GM19372 (cell line): ENCODE measurements around the gene PSRC1.

Experiments used
- ATAC-seq: cut with Tn5 transposase; IDR thresholded peaks from one replicate; pipeline ENCODE4 v1.9.1; 2021; ENCODE audit warnings: mild to moderate bottlenecking, low read depth, moderate library complexity; ENCODE audit not compliant: unreplicated experiment

The PSRC1 gene

DNA sequence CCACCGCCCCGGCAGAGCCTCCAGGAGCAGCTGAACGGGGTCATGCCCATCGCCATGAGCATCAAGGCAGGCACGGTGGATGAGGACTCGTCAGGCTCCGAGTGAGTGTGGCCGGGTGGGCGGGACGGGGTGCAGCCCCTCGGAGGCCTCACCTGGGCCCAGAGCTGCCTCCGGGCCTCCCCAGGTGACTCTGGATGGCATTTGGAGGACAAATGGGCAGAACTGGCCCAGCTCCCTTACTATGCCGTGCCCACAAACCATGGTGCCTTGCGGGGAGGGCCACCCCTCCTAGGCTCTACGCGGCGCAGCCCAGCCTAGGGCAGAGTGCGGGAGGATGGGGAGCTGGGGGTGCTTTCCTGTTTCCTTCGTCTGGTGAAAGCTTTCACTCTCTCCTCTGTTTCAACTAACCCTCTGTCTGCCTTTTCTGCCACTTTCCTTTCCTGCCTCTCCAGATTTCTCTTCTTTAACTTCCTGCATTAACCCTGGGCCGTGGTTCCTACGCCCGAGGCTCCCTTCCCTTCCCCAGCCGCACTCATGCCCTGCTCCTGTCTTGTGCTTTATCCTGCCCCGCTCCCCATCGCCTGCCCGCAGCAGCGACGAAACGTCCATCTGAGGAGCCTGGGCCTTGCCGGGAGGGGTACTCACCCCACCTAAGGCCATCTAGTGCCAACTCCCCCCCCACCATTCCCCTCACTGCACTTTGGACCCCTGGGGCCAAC lies 9.2 kb downstream of the PSRC1 start:
- ATAC-seq, result no peak

DNA sequence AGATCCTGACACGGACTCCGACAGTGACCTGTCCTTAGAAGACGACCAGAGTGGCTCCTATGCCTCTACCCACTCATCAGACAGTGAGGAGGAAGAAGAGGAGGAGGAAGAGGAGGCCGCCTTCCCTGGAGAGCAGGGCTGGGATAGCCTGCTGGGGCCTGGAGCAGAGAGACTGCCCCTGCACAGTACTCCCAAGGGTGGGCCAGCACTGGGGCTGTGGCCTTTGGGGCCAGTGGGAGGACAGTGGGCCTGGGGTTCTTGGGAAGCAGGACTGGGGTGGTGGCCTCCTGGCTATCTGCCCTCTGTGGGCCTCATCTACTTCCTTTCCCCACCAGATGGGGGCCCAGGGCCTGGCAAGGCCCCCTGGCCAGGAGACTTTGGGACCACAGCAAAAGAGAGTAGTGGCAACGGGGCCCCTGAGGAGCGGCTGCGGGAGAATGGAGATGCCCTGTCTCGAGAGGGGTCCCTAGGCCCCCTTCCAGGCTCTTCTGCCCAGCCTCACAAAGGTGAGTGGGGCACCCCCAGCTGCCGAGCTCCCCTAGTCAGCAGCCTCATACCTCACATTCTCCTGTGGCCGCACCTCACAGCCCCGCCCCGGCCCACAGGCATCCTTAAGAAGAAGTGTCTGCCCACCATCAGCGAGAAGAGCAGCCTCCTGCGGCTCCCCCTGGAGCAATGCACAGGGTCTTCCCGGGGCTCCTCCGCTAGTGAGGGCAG lies 10.0 kb downstream of the PSRC1 start:
- ATAC-seq, result no peak

DNA sequence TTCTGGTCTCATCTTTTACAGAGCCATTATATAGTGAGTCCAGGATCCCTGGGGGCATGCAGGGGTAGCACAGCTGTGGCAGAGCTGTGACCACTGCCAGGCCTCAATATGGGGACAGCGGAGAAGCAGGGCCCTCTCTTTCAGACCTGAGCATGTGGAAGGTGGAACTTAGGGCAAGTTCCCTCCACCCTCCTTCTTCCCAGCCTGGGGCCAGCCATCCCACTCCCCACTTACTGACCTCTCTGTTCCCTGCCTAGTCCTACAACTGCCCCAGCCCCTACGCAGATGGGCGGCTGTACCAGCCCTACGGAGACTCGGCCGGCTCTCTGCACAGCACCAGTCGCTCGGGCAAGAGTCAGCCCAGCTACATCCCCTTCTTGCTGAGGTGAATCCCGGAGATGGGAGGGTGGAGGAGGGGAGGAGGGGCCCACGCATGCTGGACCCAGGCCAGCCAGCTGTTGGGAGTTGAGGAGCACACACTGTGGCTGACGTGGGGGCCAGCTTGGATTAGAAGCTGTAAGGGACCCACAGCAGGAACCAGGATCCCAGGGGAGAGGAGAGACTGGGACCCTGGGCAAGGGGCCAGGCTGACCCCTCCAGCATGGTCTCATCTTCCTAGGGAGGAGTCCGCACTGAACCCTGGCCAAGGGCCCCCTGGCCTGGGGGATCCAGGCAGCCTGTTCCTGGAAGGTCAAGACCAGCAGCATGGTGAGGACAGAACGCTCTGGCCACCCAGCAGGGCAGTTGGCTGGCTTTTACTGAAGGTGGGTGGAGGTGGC lies 10.7 kb downstream of the PSRC1 start:
- ATAC-seq, result no peak

DNA sequence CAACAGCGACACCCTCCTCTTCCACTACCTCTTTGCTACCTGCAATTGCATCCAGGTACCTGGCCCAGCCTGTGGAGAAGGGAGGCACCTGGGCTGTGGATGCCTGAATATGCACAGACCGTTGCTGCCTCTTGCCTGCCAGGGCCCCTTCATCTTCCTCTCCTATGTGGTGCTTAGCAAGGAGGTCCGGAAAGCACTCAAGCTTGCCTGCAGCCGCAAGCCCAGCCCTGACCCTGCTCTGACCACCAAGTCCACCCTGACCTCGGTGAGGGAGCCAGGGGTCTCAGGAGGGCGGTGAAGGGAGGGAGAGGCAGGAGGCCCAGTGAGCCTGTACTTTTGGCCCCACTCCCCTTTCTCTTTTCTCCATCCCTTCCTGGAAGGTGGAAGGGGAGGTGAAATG lies 11.5 kb downstream of the PSRC1 start:
- no peak for ATAC-seq

DNA sequence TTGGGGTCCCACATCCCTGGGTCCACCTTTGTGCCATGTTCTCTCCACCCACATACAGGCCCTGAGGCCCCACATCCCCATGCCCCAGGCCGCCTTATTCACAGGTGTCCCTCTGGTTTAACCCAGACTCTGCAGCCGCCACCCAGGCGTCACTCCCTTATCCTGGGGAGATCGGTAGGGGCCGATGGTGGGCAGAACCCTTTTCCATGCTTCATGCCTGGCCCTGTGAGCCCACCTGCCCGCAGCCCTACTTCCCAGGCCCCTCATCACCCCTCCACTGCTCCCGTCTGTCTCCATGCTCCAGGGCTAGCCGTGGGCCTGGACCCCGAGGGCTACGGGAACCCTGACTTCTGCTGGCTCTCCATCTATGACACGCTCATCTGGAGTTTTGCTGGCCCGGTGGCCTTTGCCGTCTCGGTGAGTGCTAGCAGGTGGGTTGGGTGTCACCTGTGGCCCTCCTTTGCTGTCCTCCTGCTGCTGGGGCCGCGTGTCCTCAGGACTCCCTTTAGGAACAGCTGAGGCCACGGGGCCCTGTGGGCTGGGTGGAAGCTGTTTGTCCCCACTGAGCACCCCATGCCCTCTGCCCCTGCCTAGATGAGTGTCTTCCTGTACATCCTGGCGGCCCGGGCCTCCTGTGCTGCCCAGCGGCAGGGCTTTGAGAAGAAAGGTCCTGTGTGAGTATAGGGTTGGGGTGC lies 12.2 kb downstream of the PSRC1 start:
- no peak for ATAC-seq

DNA sequence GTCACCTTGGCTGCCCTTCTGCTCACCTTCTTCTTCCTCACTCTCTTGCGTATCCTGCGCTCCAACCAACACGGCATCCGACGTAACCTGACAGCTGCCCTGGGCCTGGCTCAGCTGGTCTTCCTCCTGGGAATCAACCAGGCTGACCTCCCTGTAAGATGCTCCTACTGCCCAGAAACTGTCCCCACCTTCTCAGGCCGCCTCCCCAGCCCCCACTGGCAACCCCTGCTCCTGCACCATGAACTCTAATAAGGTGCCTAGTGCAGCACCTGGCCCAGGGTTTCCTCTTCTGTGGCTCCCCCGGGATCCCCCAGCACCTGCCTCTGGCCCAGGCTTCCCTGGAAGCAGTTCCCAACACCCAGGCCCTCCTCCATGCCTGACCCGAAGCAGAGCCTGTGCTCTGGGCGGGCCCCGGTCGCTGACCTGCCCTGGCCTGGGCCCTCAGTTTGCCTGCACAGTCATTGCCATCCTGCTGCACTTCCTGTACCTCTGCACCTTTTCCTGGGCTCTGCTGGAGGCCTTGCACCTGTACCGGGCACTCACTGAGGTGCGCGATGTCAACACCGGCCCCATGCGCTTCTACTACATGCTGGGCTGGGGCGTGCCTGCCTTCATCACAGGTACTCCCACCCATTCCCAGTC lies 12.8 kb downstream of the PSRC1 start:
- ATAC-seq, result no peak

DNA sequence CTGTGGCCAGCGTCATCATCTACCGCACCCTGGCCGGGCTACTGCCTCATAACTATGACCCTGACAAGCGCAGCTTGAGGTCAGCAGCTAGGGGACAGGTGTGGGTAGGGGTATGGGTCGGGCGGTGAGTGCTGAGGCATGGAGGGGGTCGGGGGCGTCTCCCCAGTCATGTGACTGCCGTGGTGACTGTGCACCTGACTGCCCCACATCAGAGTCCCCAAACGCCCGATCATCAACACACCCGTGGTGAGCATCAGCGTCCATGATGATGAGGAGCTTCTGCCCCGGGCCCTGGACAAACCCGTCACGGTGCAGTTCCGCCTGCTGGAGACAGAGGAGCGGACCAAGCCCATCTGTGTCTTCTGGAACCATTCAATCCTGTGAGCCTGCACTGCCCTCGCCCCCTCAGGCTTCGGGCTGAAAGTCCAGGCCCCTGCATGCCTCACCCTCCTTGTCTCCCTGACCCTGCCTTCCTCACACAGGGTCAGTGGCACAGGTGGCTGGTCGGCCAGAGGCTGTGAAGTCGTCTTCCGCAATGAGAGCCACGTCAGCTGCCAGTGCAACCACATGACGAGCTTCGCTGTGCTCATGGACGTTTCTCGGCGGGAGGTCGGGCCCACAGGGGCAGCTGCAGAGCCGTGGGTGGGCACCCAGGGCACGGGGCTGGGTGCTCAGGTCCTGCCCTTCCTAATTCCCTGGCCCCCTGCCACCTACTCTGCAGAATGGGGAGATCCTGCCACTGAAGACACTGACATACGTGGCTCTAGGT lies 13.5 kb downstream of the PSRC1 start:
- ATAC-seq, result no peak

DNA sequence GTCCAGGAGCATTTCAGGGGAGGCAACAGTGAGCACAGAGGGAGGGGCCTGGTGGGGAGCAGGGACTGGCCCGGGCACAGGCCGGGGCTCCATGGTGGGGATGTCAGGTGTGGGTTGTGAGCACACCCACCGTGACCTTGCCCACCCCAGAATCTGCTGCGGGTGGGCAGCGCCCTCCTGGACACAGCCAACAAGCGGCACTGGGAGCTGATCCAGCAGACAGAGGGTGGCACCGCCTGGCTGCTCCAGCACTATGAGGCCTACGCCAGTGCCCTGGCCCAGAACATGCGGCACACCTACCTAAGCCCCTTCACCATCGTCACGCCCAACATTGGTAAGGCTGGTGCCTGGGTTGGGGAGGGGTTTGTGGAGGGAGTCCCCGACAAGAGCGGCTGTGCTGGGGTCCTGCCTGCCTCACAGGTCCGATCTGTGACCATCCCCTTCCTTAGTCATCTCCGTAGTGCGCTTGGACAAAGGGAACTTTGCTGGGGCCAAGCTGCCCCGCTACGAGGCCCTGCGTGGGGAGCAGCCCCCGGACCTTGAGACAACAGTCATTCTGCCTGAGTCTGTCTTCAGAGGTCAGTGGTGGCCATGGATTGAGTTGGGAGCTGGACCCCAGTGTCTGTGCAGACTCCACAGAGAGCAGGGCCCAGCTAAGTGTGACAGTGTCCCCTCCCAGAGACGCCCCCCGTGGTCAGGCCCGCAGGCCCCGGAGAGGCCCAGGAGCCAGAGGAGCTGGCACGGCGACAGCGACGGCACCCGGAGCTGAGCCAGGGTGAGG lies 14.3 kb downstream of the PSRC1 start:
- ATAC-seq, result no peak

DNA sequence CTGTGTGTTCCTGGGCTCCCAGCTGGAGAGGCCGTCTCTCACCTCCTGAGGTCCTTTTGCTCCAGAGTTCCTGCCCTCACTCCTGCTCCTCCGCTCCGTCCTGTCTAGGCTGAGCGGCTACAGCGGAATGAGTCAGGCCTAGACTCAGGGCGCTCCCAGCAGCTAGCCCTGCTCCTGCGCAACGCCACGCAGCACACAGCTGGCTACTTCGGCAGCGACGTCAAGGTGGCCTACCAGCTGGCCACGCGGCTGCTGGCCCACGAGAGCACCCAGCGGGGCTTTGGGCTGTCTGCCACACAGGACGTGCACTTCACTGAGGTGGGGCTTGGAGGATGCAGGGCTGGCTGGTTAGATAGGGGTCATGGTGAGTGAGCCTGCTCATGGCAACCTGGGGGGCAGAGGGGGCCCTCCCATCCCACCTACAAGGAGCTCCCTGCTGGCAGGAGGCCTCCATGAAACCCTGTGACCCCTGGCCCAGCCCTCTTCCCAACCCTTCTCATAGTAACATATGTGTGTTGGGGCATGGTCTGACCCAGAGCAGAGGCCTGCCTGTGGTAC lies 15.1 kb downstream of the PSRC1 start:
- no peak for ATAC-seq

DNA sequence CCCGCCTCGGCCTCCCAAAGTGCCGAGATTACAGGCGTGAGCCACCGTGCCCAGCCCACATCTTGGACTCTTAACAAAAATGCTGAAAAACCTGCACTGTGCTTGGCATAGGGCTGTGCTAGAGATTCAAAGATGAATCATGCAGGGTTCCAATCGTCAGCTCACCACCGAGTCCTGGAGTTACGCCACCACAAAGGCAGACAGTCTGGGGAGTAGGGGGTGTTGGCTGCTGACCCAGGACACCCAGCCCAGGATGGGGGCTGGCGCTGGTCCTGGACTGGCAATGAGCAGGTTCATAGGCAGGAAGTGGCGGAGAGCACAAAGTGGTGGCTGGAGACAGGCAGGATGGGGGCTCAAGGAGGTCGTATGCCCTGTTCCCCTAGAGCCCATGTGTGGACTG lies 16.0 kb downstream of the PSRC1 start:
- ATAC-seq, result no peak

DNA sequence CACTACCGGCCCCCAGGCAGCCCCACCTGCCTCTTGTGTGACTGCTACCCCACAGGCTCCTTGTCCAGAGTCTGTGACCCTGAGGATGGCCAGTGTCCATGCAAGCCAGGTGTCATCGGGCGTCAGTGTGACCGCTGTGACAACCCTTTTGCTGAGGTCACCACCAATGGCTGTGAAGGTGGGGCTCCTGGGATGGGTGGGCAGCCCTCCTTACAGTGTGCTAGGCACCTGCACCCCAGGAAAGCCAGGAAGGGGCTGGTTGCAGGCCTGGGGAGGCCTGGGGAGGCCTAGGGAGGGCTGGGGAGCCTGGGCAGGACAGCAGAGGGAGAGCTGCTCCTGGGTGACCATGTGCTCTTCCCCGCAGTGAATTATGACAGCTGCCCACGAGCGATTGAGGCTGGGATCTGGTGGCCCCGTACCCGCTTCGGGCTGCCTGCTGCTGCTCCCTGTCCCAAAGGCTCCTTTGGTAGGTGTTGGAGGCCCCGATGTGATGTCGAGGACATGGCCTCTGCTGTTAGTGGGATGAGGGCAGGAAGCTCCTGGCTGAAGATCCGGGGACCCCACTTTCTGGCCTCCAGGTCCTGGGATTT lies 17.1 kb downstream of the PSRC1 start:
- no peak for ATAC-seq

DNA sequence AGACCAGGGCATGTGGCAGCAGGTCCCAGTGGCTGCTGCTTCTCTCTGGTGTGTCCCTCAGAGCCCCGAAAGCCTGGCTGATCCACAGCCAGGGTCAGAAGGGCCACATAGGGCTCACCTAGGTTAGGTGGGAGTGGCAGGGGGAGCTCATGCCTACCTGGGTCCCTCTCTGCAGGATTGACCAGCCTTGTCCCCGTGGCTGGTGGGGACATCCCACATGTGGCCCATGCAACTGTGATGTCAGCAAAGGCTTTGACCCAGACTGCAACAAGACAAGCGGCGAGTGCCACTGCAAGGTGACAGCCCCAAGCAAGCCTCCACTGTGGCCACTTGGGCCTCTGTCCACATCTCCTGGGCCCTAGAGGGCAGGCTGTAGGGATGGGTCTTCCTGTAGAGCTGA lies 17.9 kb downstream of the PSRC1 start:
- no peak for ATAC-seq

DNA sequence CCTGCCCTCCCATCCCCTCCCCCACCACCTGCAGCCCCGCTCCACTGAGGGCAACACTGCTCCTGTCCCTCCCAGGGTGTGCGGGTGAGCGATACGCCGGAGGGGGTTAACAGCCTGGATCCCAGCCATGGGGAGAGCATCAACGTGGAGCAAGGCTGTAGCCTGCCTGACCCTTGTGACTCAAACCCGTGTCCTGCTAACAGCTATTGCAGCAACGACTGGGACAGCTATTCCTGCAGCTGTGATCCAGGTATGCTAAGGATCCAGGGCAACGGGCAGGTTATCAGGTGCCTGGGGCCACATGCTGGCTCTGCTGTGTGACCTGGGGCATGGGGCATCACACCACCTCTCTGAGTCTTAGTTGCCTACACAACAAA lies 18.6 kb downstream of the PSRC1 start:
- no peak for ATAC-seq

DNA sequence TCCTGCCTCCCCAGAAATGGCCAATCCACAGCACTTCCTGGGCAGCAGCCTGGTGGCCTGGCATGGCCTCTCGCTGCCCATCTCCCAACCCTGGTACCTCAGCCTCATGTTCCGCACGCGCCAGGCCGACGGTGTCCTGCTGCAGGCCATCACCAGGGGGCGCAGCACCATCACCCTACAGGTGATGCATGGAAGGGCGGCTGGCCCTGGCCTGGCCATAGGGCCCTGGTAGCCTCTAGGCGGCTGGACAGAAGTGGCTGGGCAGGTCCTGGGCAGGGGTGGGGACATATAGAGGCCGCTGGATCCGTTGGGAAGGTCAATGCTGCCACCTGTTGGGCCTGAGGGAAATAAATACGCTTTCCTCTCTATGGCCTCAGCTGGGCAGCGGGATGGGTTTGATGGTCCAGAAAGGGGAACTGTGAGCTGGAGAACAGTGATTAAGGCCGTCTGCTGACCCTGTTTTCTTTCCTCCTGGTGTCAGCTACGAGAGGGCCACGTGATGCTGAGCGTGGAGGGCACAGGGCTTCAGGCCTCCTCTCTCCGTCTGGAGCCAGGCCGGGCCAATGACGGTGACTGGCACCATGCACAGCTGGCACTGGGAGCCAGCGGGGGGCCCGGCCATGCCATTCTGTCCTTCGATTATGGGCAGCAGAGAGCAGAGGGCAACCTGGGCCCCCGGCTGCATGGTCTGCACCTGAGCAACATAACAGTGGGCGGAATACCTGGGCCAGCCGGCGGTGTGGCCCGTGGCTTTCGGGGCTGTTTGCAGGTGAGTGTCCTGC lies 19.2 kb downstream of the PSRC1 start:
- peak; percentile 82 for ATAC-seq

DNA sequence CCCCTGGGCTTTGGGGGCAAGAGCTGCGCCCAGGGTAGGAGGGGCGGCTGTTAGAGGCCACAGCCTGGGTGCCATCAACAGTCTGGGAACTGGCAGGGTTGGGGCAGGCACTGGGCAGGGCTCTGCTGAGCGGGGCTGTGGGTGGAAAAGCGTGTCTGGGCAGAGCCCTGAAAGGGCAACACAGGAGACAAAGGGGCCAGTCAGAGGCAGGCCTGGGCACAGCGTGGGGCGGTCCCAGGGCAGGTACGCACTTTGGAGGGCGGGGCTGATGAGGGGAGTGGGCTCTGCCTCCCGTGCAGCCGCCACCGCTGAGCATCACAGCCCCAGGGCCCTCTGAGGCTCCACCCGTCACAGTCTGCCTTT lies 19.7 kb downstream of the PSRC1 start:
- no peak for ATAC-seq

DNA sequence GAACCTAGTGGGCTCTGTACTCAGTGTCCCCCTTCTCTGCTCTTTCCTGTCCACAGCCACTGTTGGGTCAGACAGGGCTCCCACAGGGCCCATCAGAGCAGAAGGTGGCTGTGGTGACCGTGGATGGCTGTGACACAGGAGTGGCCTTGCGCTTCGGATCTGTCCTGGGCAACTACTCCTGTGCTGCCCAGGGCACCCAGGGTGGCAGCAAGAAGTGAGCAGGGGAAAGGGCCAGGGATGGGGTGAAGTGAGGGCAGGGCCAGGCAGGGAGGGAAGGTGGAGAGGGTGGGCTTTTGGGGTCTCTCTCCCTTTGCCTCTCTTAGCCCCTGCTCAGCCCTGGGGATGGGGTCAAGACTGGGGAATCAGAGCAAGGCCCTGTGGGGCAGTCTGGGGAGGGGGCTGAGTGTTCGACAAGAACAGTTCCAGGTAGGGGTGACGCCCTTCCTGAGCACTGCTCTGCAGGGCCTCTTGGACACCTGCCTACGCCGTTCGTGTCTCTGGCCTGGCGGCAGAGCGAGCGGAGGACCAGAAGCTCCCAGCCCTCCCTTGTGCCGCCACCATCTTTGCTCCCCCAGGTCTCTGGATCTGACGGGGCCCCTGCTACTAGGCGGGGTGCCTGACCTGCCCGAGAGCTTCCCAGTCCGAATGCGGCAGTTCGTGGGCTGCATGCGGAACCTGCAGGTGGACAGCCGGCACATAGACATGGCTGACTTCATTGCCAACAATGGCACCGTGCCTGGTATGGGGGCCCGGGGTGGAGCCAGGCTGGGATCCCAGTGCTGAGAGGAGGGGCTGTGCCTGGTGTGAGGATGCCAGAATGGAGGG lies 20.5 kb downstream of the PSRC1 start:
- ATAC-seq, result no peak

DNA sequence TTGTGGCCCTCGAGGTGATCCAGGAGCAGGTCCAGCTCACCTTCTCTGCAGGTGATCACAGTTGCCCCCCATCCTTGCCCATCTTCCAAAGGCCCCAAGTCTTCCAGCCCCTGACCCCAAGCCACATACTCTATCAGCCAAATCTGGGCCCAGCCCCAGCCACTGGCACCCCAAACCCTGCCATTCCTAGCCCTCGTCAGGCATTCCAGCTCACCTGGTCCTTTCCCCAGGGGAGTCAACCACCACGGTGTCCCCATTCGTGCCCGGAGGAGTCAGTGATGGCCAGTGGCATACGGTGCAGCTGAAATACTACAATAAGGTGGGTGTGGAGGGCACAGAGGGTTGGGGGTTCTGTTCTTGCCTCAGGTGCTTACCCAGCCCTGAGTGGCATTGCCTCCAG lies 21.4 kb downstream of the PSRC1 start:
- no peak for ATAC-seq
